Endodermal cell (in vitro differentiated cells): ENCODE results near the gene ANGPTL8. TPM values are rescaled to one million over a fixed set of nuclear protein-coding genes. Genes with fewer than 3 reads are reported as not detected.

Source experiments
- DNase-seq: peaks from one replicate; pipeline ENCODE4 v3.0.0-alpha.2; 2017
- H3K27ac ChIP-seq: 2 replicates; pipeline ENCODE4 v1.5.1; 2013; ENCODE audit warnings: mild to moderate bottlenecking, low read depth, low read length, moderate library complexity
- H3K27me3 ChIP-seq: 2 replicates; pipeline ENCODE4 v1.6.1; 2013; ENCODE audit warnings: mild to moderate bottlenecking, low read length, moderate library complexity; ENCODE audit not compliant: insufficient read depth, control insufficient read depth, poor library complexity, severe bottlenecking
- H3K36me3 ChIP-seq: 2 replicates; pipeline ENCODE4 v1.7.0; 2013; ENCODE audit warnings: mild to moderate bottlenecking, low read length, moderate library complexity; ENCODE audit not compliant: control insufficient read depth, insufficient read depth
- H3K4me1 ChIP-seq: one replicate; pipeline ENCODE4 v1.7.0; 2013; ENCODE audit warnings: low read length; ENCODE audit not compliant: control insufficient read depth, insufficient read depth
- H3K4me3 ChIP-seq: 2 replicates; pipeline ENCODE4 v1.5.1; 2013; ENCODE audit warnings: mild to moderate bottlenecking, low read length, moderate library complexity
- H3K9ac ChIP-seq: 2 replicates; pipeline ENCODE4 v1.6.1; 2013; ENCODE audit warnings: mild to moderate bottlenecking, low read length, moderate library complexity; ENCODE audit not compliant: poor library complexity, severe bottlenecking; ENCODE audit errors: extremely low read depth
- H3K9me3 ChIP-seq: 2 replicates; pipeline ENCODE4 v1.6.1; 2013; ENCODE audit warnings: mild to moderate bottlenecking, low read length, moderate library complexity; ENCODE audit not compliant: control insufficient read depth
- H3K27ac Mint-ChIP-seq: 2 replicates; pipeline ENCODE4 v1.8.0; 2020; ENCODE audit warnings: mixed read lengths
- H3K27me3 Mint-ChIP-seq: 2 replicates; pipeline ENCODE4 v1.8.0; 2021; ENCODE audit warnings: mild to moderate bottlenecking, mixed read lengths; ENCODE audit not compliant: insufficient read depth
- H3K36me3 Mint-ChIP-seq: 2 replicates; pipeline ENCODE4 v1.8.0; 2020; ENCODE audit warnings: low read depth, mixed read lengths
- H3K4me1 Mint-ChIP-seq: 2 replicates; pipeline ENCODE4 v1.8.0; 2020; ENCODE audit warnings: mixed read lengths
- H3K4me3 Mint-ChIP-seq: 2 replicates; pipeline ENCODE4 v1.8.0; 2020; ENCODE audit warnings: mild to moderate bottlenecking, moderate library complexity, mixed read lengths
- H3K9me3 Mint-ChIP-seq: 2 replicates; pipeline ENCODE4 v1.8.0; 2020; ENCODE audit warnings: mild to moderate bottlenecking, mixed read lengths
- WGBS, 2 experiments: methylation state at CpG; one replicate each; pipeline versions ENCODE4 v1.1.5 to v1.1.7; 2013; ENCODE audit warnings: missing lambda C conversion rate in 2 of 2, mixed read lengths in 1 of 2; ENCODE audit not compliant: insufficient coverage in 1 of 2, insufficient read length in 1 of 2; 5-methylcytosine and 5-hydroxymethylcytosine counted together
- total RNA-seq, 2 donors: library from RNA; stranded (reverse); fragmentation: NEBNext Ultra II Directional in 1 of 2; extraction: Animal tissue kit (Norgen Biotek cat#: 25700) in 1 of 2; gene quantifications; 2 replicates in 1 of 2; 3 replicates in 1 of 2; pipeline ENCODE4 v1.2.1, GENCODE V29; 2021
- TF ChIP-seq, protein P1 (sequence below): fragments of 200-600 bp; sonication (generic); conservative IDR thresholded peaks from 2 replicates; pipeline ENCODE4 v1.5.0; 2021; ENCODE audit warnings: antibody characterized with exemption, mild to moderate bottlenecking

The ANGPTL8 gene
- total RNA-seq, 2 donors from 2014 or later = not detected

DNA sequence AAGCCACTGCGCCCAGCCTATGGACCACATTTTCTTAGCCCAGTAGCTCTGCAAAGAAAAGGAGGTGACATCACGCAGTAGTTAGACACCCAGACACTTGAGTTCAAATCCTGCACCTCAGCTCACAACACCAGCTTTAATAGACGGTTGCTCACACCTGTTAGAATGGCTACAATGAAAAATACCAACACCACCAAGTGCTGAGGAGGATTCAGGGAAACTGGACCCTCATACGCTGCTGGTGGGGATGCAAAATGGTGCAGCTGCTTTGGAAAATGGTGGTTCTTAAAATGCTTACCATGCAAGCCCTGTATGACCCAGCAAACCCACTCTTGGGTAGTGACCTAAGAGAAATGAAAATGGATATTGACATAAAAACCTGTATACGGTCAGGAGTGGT, 34.6 kb downstream of the ANGPTL8 start:
- 64 to 65% methylated on average over 4 to 5 of the region's 5 CpGs for WGBS, 2 experiments
- no peak for DNase-seq
- Mint-ChIP-seq H3K27ac (no peak overlapping the region), H3K4me3 (no peak overlapping the region), H3K36me3 (peaks cover 2% of the 10 kb centered on the region), H3K4me1 (peaks cover 7% of the 10 kb centered on the region), H3K27me3 (no peaks in the 10 kb centered on the region), H3K9me3 (peaks cover 27% of the 10 kb centered on the region)
- no peak overlapping the region for H3K9ac ChIP-seq
- TF ChIP-seq, protein P1, sequence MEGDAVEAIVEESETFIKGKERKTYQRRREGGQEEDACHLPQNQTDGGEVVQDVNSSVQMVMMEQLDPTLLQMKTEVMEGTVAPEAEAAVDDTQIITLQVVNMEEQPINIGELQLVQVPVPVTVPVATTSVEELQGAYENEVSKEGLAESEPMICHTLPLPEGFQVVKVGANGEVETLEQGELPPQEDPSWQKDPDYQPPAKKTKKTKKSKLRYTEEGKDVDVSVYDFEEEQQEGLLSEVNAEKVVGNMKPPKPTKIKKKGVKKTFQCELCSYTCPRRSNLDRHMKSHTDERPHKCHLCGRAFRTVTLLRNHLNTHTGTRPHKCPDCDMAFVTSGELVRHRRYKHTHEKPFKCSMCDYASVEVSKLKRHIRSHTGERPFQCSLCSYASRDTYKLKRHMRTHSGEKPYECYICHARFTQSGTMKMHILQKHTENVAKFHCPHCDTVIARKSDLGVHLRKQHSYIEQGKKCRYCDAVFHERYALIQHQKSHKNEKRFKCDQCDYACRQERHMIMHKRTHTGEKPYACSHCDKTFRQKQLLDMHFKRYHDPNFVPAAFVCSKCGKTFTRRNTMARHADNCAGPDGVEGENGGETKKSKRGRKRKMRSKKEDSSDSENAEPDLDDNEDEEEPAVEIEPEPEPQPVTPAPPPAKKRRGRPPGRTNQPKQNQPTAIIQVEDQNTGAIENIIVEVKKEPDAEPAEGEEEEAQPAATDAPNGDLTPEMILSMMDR = no peak
- H3K4me1 ChIP-seq = no peaks in the 10 kb centered on the region
- no peaks in the 10 kb centered on the region for H3K27me3 ChIP-seq
- no peaks in the 10 kb centered on the region for H3K9me3 ChIP-seq
- H3K27ac ChIP-seq = no peak overlapping the region
- no peak overlapping the region for H3K4me3 ChIP-seq
- no peaks in the 10 kb centered on the region for H3K36me3 ChIP-seq

DNA sequence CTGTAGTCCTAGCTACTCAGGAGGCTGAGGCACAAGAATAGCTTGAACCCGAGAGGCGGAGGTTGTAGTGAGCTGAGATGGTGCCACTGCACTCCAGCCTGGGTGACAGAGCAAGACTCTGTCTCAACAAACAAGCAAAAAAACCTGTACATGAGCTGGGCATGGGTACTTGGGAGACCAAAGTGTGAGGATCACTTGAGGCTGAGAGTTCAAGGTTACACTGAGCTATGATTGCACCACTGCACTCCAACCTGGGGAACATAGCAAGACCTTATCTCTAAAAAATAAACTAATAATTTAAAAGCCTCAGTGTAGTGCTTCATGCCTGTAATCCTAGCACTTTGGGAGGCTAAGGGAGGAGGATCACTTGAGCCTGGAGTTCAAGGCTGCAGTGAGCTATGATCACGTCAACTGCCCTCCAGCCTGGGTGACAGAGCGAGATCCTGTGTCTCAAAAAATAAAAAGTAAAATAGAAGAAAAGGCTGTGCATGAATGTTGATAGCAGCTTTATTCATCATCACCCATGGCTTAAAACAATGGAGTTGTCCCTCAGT, 35.2 kb downstream of the ANGPTL8 start:
- H3K9me3 Mint-ChIP-seq = peaks cover 29% of the 10 kb centered on the region
- H3K27me3 ChIP-seq = no peaks in the 10 kb centered on the region
- H3K36me3 Mint-ChIP-seq = peaks cover 2% of the 10 kb centered on the region
- no peaks in the 10 kb centered on the region for H3K9me3 ChIP-seq
- no peaks in the 10 kb centered on the region for H3K4me1 ChIP-seq
- no peak for DNase-seq
- H3K27ac Mint-ChIP-seq = no peak overlapping the region
- H3K4me1 Mint-ChIP-seq = peaks cover 8% of the 10 kb centered on the region
- WGBS, 2 experiments = 67 to 91% methylated on average over 2 to 4 of the region's 4 CpGs
- TF ChIP-seq, protein P1 = no peak
- no peak overlapping the region for H3K27ac ChIP-seq
- H3K4me3 Mint-ChIP-seq = no peak overlapping the region
- no peaks in the 10 kb centered on the region for H3K36me3 ChIP-seq
- no peaks in the 10 kb centered on the region for H3K27me3 Mint-ChIP-seq
- H3K9ac ChIP-seq = no peak overlapping the region
- no peak overlapping the region for H3K4me3 ChIP-seq

DNA sequence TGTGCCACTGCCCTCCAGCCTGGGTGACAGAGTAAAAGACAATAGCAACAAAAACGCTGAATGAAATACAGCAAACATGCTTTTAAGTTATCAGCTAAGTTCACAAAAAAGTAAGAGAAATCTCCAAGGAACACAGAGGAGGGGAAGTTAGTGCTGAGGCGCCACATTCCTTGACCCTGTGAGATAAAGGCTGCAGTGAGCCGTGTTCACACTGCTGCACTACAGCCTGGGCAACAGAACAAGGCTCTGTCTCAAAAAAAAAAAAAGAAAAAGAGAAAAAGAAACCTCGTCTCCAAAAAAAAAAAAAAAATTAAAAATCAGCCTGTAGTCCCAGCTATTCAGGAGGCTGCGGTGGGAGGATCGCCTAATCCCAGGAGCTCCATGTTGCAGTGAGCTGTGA, 39.3 kb downstream of the ANGPTL8 start:
- DNase-seq = peak; percentile 68
- no peaks in the 10 kb centered on the region for H3K27me3 Mint-ChIP-seq
- Histone ChIP-seq H3K27ac (no peak overlapping the region), H3K9me3 (no peaks in the 10 kb centered on the region), H3K27me3 (no peaks in the 10 kb centered on the region), H3K9ac (no peak overlapping the region), H3K4me1 (no peaks in the 10 kb centered on the region), H3K36me3 (no peaks in the 10 kb centered on the region), H3K4me3 (peak overlapping the region; percentile 45)
- H3K4me1 Mint-ChIP-seq = peaks cover 10% of the 10 kb centered on the region
- peaks cover 2% of the 10 kb centered on the region for H3K36me3 Mint-ChIP-seq
- H3K9me3 Mint-ChIP-seq = peaks cover 31% of the 10 kb centered on the region
- WGBS, 2 experiments = 69 to 73% methylated on average over 2 to 5 of the region's 6 CpGs
- TF ChIP-seq, protein P1 = no peak
- no peak overlapping the region for H3K4me3 Mint-ChIP-seq
- no peak overlapping the region for H3K27ac Mint-ChIP-seq
